Effector CD4-positive, alpha-beta T cell (primary cell): ENCODE data around the gene PLSCR4.
"Not testable (repeated sequence)": the region's sequence is repeated elsewhere in the genome, so short reads cannot be mapped to it uniquely, and the experiment has no call there.

Experiments
- DNase-seq: peaks from one replicate; pipeline ENCODE4 v3.0.0-alpha.2; 2020

The PLSCR4 gene

GRCh38 chr3:146246526-146246925, 4.4 kb downstream of the PLSCR4 start:
- no peak for DNase-seq

- DNase-seq, result no peak
These were observed 7.3 kb downstream of the PLSCR4 start for GRCh38 chr3:146243559-146243958.

GRCh38 chr3:146241523-146242240, 9.2 kb downstream of the PLSCR4 start:
- DNase-seq, result no peak

- DNase-seq, result no peak
These were observed 17.4 kb downstream of the PLSCR4 start for GRCh38 chr3:146233487-146233886.

DNA sequence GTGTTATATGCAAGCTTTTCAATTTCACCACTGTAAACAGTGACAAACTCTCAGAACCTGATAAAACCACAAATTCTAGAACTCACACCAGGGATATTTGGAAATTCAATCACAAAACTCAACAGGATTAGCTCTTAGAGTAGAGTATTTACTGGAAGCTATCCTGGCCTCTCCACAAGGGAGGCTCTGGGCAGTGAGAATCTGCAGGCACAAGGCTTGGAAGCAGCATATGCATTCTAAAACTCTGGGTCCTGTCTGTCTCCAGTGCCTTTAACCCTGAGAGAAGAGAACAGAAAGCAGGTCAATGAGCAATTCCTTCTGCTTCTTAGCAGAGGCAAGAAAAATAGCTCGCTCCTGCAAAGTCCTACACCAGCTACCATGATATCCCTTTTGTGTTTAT, 23.4 kb downstream of the PLSCR4 start:
- no peak for DNase-seq

- no peak for DNase-seq
These were observed 24.0 kb downstream of the PLSCR4 start for GRCh38 chr3:146226881-146227280.

DNA sequence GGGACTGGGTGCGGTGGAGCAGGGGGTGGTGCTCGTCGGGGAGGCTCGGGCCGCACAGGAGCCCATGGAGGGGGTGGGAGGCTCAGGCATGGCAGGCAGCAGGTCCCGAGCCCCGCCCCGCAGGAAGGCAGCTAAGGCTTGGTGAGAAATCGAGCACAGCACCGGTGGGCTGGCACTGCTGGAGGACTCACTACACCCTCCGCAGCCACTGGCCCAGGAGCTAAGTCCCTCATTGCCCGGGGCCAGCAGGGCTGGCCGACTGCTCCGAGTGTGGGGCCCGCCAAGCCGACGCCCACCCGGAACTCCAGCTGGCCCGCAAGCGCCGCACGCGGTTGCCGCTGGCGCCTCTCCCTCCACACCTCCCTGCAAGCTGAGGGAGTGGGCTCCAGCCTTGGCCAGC, 25.4 kb downstream of the PLSCR4 start:
- not testable (repeated sequence) for DNase-seq

DNA sequence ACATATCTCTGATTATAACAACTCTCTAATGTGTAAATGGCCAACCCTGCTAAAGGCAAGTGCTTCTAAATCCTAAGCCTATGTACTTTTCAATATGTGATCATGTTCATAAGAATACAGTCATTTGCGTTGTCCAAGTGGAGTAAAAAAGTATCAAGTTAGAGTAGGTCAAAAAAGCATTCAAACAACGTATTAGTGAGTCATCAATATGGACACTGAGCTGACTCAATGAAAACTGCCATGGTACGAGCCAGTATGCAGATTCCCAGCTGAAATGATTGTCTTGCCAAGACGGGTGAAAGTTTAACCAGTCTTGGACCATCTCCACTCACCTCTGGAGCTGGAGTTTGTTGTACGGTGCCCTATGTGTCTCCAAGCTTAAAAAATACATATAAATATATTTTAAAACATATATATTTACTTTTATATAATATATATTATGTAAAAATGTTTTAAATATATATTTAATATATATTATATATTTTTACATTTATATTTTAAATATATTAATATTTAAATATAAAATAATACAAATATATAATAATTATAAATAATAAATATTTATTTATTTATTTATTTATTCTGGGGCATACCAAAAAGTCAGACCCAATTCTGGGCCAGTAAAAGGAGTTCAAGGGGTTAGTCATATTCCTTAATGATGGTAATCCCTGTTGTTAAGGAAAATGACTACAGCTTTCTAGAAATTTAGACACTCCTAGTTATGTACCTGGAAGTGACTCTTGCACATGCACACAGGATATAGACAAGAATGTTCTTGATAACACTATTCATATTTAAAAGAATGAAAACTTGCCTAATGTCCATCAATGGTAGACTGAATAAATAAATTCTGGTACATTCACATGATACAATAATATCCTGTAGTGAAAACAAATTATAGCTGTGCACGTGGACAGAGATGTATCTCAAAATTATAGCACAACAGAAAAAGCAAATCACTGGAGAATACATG, 27.2 kb downstream of the PLSCR4 start:
- DNase-seq, result no peak

GRCh38 chr3:146222204-146223046, 28.5 kb downstream of the PLSCR4 start:
- no peak for DNase-seq

- DNase-seq, result no peak
These were observed 29.6 kb downstream of the PLSCR4 start for GRCh38 chr3:146221276-146221675.

- peak; percentile 20 for DNase-seq
These were observed 31.7 kb downstream of the PLSCR4 start for GRCh38 chr3:146218880-146219866.

DNA sequence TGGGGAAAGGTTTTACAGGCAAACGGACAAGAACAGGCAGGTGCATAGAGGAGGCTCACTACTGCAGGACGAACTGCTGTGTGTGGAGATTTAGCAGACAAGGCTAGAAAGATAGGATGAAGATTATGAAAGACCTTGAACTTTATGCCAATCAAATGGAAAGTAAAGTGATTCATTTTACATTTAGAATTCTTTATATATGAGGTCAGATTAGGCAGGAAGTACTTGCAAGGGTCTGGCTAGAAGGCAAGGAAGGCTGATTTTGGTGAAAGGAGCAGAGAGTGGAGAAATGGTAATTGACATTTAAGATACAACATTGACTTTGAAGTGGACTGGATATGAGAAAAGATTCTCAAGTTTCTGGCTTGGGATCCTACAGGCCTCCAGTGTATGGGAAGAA, 33.6 kb downstream of the PLSCR4 start:
- no peak for DNase-seq

- DNase-seq, result no peak
These were observed 36.4 kb downstream of the PLSCR4 start for GRCh38 chr3:146214493-146214892.

DNA sequence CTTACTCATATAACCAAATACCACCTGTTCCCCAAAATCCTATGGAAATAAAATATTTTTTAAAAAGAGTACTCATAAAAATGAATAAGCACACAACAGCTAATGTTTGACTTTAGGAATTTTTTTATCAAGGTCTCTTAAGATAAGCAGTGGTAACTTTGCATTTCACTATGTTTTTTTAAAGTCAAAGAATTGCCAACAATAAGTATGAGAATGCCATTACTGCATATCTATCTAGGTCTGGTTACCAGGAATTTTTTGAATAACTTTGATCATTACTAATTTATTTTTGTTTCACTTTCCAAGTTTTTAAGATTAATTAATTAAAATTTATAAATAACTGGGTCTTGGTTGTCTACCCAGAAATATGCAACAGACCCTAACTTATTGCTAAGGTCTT, 41.5 kb downstream of the PLSCR4 start:
- no peak for DNase-seq

DNA sequence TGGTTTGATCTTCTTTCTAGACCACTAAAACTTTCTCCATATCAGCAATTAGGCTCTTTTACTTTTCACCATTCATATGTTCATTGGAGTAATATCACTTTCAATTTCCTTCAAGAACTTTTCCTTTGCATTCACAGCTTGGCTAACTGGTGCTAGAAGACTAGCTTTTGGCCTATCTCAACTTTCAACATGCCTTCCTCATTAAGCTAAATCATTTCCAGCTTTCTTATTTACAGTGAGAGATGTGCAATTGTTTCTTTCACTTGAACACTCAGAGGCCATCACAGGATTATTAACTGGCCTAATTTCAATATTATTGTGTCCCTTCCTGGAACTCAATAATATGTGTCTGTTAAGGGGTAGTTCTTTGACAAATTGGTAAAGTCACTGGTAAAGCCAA, 47.1 kb downstream of the PLSCR4 start:
- DNase-seq, result no peak

DNA sequence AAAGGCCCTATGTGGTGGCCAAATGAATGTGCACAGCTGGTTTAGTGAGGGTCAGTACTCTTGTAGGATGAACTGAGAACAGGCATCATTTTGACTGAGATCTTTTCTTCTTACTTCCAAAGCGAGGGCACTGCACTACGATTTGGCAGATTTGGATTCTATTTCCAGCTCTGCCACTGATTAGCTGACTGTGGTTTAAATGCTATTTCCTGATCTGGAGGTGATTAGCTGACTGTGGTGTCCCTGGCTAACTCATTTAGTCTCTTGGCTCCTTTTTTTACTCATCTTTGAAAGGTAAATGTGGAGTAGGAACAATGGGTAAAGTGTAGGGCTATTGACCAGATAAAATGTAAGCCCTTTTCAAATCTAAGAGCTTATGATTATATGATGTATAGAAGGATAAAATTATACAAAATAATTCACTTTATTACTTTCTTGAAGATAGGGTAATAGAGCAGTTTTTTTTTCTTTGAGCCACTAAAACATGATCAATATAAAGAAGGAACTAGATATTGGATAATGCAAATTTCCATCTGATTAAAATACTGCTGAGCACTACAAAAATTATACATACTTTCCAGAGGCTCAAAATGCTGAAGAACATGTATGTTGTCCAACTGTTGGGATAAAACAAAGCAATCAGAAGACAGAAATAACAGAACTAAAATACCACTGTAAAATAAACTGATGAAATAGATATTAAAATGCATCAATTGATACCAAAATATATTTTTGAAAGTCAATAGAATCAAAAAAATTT, 50.3 kb downstream of the PLSCR4 start:
- no peak for DNase-seq

GRCh38 chr3:146199762-146200161, 51.1 kb downstream of the PLSCR4 start:
- DNase-seq, result no peak

GRCh38 chr3:146196789-146197188, 54.1 kb downstream of the PLSCR4 start:
- DNase-seq, result no peak

- no peak for DNase-seq
These were observed 55.3 kb downstream of the PLSCR4 start for GRCh38 chr3:146195605-146196004.

DNA sequence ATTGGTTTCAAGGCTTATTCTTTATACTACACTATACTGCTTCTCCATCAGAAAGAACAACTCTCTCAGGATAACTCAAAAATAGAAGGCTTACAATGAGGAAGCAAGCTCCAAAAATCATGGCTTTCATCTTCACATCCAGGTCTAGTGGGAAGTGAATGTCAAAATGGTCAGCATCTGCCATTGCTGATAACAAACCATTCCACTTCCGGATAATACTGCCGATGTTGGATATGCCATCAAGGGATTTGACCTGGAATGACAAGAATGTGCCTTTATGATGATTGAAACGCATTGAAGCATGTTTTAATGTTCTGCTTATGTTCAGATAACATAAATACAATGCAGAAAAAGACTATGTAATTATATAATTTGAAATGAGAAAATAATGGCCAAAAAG, 55.9 kb downstream of the PLSCR4 start:
- no peak for DNase-seq

DNA sequence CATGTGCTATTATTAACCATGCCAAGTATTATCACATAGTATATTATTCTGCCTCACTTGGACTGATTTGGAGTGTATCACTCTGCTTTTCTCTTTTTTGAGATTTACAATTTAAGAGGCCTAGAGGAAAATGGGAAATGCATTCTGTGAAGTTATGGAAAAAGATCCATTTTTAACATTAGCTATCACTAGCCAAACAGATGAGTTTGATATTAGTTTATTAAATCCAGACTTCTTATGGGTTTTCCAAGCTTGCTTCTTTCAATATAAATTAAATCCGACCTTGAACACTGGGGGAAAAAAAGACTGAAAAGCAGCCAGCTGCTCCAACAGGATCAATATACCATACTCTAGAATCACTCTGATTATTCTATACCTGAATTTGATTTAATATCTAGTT, 59.9 kb downstream of the PLSCR4 start:
- no peak for DNase-seq
